IPS-18c (cell line): Measurements from ENCODE around the gene FBXO2.

Experiments used
- H3K4me3 ChIP-seq: 2 replicates; pipeline ENCODE4 v1.7.0; 2013; ENCODE audit warnings: low read depth, mild to moderate bottlenecking, low read length, moderate library complexity; ENCODE audit not compliant: insufficient read depth
- H3K9me3 ChIP-seq: one replicate; pipeline ENCODE4 v1.6.1; 2013; ENCODE audit warnings: mild to moderate bottlenecking, low read length, moderate library complexity; ENCODE audit not compliant: control insufficient read depth, insufficient read depth

FBXO2 gene

GRCh38 chr1:11654137-11654938, at the start of gene FBXO2, which contains the start of gene FBXO44:
FBXO2 (minus strand) TSS chr1:11654429; CDS start chr1:11654340, 89 bp downstream.
FBXO44 (plus strand) TSS chr1:11654877; CDS start chr1:11655836, 959 bp downstream.
- Histone ChIP-seq H3K9me3 (no peaks in the 10 kb centered on the region), H3K4me3 (peak within 1 kb of the TSS; percentile 69)

- no peaks in the 10 kb centered on the region for H3K9me3 ChIP-seq
- no peak overlapping the region for H3K4me3 ChIP-seq
Observed at GRCh38 chr1:11703357-11704193, 49.3 kb upstream of the FBXO2 start.

- H3K9me3 ChIP-seq = no peaks in the 10 kb centered on the region
- no peak overlapping the region for H3K4me3 ChIP-seq
Observed at GRCh38 chr1:11701981-11702803, 48.0 kb upstream of the FBXO2 start.

GRCh38 chr1:11701551-11701961, 47.3 kb upstream of the FBXO2 start:
- no peaks in the 10 kb centered on the region for H3K9me3 ChIP-seq
- no peak overlapping the region for H3K4me3 ChIP-seq

- 0 out of 2 replicates have a peak overlapping the region, but pooled peaks have one; percentile 9 for H3K4me3 ChIP-seq
Observed at GRCh38 chr1:11700601-11701467, 46.6 kb upstream of the FBXO2 start.

GRCh38 chr1:11697893-11698210, 43.6 kb upstream of the FBXO2 start:
- H3K9me3 ChIP-seq = no peaks in the 10 kb centered on the region
- no peak overlapping the region for H3K4me3 ChIP-seq

More at GRCh38 chr1:11700601-11701467, 46.6 kb upstream of the FBXO2 start:
- H3K9me3 ChIP-seq = no peaks in the 10 kb centered on the region

- H3K4me3 ChIP-seq = no peak overlapping the region
- H3K9me3 ChIP-seq = no peaks in the 10 kb centered on the region
Observed at GRCh38 chr1:11697188-11697892, 43.1 kb upstream of the FBXO2 start.

- H3K9me3 ChIP-seq = no peaks in the 10 kb centered on the region
- H3K4me3 ChIP-seq = no peak overlapping the region
Observed at GRCh38 chr1:11695861-11696260, 41.6 kb upstream of the FBXO2 start.

- H3K9me3 ChIP-seq = no peaks in the 10 kb centered on the region
- 0 out of 2 replicates have a peak overlapping the region, but pooled peaks have one; percentile 96 for H3K4me3 ChIP-seq
Observed at GRCh38 chr1:11693917-11694316, 39.7 kb upstream of the FBXO2 start.

GRCh38 chr1:11693024-11693590, 38.9 kb upstream of the FBXO2 start:
- no peaks in the 10 kb centered on the region for H3K9me3 ChIP-seq
- H3K4me3 ChIP-seq = peak overlapping the region; percentile 96

GRCh38 chr1:11691928-11692711, 37.9 kb upstream of the FBXO2 start:
- Histone ChIP-seq H3K4me3 (peak overlapping the region; percentile 96), H3K9me3 (no peaks in the 10 kb centered on the region)

GRCh38 chr1:11691302-11691914, 37.2 kb upstream of the FBXO2 start, which contains the start of gene DRAXIN:
DRAXIN (plus strand) TSS chr1:11691710; CDS start chr1:11706259, 14,549 bp downstream.
- Histone ChIP-seq H3K4me3 (peak within 1 kb of the TSS; percentile 96), H3K9me3 (no peaks in the 10 kb centered on the region)

GRCh38 chr1:11690397-11691301, 36.4 kb upstream of the FBXO2 start:
- Histone ChIP-seq H3K4me3 (peak overlapping the region; percentile 96), H3K9me3 (no peaks in the 10 kb centered on the region)

- Histone ChIP-seq H3K4me3 (no peak overlapping the region), H3K9me3 (no peaks in the 10 kb centered on the region)
Observed at GRCh38 chr1:11688506-11688905, 34.3 kb upstream of the FBXO2 start.
